ENCODE data around the gene SMIM29.
"Not testable (repeated sequence)": the region's sequence is repeated elsewhere in the genome, so short reads cannot be mapped to it uniquely, and the experiment has no call there.

The SMIM29 gene

DNA sequence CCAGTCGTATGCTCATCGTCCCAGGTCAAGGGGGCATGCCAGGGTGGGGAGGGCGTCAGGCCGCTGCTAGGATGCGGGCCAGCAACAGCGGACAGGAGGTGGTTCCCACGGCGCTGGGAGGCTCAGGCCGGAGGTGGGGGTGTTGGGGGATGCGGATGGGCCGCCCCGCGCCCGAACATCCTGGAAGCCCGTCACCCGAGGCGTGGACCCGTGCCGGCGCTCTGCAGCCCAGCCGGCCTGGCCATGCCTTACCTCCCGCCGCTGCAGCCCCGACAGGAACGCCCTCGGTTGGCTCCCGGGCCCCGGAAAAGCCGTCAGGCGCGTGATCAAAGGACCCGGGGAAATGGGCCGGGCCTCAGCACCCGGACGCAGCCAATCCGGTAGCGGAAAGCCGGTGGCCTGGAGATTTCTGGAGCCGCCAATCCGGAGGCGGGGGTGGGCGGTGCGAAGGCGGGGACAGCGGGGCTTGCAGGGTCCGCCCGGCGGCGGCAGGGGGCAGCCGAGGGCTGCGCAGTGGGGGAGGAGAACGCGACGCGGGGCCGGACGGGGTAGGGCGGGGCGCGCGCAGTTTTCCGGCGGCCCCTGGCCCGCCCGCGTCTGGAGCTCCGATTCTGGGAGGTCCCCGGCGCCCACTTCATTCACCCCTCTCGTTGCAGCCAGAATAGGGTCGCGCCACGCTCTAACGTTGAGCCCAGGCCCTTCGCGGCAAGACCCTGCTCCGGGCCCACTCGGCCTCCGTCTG is at the start of gene SMIM29:
SMIM29 (minus strand) TSS at position 280 of the 742 bp plus-strand sequence. CDS start 1,215 bp downstream, outside the sequence.
- DNase-seq: peak; percentile 98

DNA sequence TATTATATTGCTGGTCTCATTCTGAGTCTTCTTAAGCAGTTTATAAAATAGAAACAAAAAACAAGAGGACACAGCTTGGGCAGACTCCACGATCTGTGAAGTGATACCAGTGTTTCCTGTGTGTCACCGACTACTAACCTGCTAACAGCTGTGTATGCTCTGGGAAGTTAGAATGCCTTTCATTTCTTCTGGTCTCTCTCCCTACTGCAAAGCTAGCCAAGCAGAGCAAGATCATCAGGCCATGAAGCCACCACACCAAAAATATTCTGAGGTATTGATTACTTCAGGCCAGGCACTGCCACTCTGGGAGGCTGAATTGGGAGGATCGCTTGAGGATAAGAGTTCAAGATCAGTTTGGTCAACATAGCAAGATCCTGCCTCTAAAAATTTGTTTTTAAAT is 46.9 kb upstream of the SMIM29 start:
- no peak for DNase-seq

DNA sequence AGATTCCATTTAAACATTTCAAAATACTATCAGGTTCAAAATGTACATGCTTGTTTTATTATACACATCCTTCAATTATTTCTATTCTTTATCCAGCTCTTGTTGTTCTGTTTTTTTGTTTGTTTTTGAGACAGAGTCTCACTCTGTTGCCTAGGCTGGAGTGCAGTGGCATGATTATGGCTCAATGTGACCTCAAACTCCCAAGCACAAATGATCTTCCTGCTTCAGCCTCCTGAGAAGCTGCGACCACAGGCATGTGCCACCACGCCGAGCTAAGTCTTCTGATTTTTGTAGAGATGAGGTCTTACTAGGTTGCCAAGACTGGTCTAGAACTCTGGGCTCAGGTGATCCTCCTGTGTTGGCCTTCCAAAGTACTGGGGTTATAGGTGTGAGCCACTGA is 44.1 kb upstream of the SMIM29 start:
- DNase-seq: no peak

DNA sequence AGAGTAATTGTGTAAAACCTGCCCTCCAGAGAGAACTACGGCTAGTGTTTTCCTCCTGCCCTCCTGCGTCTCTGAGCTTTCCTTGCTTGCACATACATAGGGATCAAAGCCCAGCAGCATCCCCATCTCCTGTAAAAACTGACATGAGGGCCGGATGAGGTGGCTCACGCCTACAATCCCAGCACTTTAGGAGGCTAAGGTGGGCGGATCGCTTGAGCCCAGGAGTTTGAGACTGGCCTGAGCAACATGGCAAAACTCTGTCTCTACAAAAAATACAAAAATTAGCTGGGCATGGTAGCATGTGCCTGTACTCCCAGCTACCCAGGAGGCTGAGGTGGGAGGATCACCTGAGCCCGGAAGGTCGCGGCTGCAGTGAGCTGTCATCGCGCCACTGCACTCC is 40.3 kb upstream of the SMIM29 start:
- DNase-seq: no peak

DNA sequence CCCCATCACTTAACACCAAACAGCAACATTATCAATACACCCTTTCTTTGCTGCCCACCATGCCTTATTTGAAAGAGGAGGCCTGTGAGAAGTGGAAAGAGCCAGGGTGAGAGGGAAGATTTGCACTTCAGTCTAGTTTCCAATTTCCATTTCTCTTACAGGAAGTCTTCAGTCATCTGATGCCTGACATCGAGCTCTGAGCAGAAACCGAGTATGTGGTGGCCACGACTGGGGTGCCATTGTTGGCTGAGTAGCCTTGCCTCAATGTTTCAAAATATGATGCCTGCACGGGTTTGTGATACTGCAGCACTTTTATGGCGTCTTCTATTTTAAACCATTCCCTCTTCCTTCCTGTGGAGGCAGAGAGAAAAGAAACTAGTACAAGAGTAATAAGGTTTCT is 39.8 kb upstream of the SMIM29 start:
- peak; percentile 12 for DNase-seq

DNA sequence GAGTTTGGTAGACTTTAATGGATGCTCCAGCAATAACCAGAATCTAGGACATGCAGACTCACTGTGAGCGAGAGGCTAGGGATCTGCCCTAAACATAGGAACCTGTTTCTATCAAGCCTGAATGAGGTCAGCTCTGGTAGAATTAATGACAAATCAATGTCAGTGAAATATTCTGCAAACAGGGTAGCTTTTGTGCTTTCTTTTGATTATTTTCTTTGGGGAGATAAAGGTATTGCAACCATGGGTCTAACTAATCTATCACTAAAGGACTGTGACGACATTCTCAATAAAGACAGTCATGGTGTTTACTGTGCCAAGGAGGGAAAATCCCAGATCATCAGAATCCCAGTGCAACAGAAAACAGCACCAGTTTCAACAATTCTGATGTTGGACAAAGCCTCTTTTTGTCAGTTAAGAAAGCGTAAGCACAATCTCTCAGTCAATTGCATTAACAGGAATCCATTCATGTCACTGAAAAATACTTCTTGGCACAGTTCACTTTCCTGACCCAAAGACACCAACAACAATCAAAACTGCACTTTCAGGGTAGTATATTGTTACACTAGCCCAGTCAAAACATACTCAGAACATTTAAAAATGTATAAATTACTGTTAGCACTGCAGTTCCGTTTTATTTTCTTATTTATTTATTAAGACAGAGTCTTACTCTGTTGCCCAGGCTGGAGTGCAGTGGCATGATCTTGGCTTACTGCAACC is 36.8 kb upstream of the SMIM29 start:
- DNase-seq: no peak

DNA sequence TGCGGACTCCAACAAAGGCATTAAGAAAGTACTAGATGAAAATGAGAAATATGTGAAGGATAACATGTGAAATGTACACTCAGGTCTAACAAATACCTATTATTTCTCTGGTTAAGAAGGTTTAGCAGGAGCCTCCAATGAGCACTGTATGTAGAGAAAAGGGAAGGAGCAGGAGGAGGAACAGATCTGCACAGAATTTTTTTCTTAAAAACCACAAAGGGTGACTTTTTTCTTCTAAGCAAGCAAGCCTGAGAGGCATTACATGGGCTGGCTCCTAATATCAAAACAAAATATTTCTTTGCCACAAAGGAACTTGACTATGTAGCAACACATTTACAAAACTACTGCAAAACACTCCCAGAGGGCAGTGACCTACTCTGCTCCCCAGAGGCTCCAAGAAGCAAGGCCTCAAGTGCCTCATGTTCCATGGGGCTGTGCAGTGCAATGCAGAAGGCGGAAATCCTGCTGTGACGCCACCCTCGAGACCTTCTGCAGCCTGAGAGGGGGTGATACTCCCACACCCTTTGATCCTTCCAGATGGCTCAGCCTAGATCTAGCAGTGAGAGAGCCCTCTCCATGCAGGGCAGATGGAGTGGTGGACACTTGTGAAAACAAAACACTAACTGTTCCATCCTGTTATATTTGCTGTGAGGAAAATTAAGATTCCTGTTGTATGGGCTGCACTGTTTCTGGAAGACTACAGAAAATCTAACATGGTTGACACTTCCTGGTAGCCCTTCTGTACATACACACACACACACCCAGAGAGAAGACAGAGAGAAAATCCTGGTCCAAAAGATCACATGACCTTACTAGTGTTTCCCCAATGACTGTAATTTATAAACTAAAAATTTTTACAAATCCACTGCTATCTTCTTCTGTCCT is 36.0 kb upstream of the SMIM29 start:
- DNase-seq: no peak

DNA sequence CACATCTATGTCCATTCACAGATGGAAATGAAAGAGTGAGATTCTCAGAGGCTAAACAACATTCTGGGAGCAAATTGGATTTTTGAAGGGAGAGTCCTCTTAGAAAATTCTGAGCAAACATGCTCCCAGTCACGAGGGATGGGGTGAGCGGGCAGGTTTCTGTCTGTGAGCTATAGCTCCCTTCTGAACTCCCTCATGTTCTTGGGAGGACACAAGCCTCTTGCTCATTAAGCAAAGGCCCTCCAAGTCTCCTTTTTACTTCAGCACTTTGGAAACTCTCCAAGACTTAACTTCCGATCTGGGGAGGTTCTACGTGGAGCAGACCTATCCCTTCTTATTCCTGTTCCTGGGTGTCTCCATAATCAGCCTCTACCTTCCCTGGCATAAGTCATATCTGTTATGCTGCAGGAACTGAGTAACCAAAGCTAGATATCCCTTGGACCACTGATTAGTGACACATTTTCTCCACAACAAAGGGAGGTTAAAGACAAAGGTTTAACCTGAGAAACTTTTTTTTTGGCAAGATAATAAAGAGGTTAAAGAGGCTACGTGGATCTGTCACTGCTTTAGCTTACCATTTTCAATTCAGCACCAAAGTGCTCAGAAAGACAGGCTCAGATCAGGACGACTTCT is 33.0 kb upstream of the SMIM29 start:
- no peak for DNase-seq

DNA sequence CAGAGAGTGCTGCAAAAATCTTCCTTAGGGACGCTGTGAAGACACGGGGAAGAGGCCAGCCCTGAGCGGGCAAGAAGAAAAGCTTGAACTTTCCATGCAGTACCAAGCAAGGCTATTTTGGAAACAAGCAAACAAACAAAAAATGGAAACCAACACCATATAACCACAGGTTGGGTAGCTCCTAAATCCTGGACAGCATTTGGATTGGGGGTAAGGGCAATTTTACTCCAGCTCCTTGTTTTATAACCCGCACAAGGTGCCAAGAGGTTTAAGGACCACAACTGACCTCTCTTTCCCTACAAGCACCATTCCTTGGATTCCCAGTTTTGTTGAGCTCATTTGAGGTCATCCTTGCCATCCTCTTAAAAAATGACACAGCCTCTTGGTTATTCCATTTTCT is 31.4 kb upstream of the SMIM29 start:
- DNase-seq: no peak

DNA sequence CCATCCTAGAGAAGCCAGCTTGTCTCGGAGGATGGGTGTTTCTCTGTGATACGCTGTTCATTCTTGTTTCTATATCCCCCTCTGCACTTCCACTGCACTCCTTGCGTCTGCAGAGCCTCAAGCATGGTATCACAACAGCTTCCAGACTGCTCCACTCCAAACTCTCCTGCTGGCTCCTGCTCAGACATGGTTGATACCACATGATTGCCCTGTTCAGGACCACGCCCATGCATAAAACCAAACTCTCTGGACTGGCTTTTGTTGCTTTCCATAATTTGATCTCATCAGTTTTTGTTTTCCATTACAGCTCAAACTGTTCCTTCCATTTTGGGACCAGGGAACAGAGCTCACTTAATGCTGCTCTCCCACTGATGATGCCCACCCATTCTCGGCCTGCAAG is 30.0 kb upstream of the SMIM29 start:
- DNase-seq: no peak

DNA sequence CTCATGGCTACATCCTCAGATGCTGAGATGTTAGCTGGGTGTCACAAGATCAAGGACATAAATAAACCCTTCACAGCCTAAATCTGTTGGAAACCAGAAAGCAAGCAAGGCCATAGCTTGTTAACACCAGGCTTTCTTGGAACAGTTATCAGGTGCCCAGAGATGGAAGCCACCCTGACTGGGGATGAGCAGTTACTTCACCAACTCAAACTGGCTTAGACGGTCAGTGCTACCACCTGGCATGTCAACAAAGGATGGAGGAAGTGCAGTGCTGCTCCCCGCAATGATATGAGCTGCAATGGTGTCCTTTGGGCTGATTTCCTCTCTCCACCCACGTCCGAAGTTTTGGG is 28.9 kb upstream of the SMIM29 start:
- DNase-seq: no peak

DNA sequence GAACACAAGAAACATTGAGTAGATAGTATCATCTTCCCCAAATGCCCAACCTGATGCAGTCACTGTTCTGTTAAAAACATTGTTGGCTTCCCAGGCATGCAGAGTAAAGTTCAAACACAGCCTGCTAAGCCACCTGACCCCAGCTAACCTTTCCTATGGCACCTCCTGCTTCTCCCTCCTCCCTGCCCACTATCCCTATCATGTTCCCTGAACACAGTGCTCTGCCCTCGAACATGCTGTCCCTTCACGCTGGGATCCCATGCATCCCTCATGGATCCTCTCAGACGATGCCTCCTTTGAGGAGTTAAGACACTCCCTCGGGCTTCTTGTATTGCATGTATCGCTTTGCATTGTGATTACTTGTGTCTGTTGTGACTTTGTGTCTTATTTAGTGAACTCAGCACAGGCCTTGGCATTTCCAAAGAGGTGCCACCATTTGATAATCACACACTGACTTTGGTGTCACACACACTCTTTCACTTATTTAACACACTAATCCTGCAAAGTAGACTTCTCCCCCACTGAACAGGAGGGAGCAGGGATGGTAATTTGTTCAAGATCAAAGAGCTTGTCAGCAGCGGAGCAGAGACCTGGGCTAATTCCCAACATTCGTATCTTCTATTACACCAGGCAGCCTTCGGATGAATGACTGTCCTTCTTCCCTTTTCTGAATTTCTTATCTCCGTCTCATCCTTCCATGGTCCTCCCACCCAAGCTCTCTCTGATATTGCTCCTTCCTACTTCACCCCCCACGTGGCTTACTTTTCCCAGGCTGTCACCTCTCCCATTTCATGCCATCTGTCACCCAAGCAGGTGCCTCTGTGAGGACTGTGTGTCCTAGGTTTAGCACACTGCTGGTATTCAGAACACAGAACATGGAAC is 28.3 kb upstream of the SMIM29 start:
- no peak for DNase-seq

DNA sequence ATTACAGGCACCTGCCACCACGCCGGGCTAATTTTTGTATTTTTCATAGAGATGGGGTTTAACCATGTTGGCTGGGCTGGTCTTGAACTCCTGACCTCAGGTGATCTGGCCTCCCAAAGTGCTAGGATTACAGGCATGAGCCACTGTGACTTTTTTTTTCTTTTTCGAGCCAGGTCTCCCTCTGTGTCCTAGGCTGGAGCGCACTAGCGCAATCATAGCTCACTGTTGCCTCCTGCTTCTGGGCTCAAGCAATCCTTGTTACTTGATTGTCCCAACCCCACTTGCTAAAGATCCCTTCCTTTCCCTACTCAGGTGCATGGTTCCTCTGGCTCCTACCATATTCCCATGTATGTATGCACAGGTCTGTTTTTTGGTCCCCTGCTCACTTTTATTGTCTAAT is 27.4 kb upstream of the SMIM29 start:
- no peak for DNase-seq

DNA sequence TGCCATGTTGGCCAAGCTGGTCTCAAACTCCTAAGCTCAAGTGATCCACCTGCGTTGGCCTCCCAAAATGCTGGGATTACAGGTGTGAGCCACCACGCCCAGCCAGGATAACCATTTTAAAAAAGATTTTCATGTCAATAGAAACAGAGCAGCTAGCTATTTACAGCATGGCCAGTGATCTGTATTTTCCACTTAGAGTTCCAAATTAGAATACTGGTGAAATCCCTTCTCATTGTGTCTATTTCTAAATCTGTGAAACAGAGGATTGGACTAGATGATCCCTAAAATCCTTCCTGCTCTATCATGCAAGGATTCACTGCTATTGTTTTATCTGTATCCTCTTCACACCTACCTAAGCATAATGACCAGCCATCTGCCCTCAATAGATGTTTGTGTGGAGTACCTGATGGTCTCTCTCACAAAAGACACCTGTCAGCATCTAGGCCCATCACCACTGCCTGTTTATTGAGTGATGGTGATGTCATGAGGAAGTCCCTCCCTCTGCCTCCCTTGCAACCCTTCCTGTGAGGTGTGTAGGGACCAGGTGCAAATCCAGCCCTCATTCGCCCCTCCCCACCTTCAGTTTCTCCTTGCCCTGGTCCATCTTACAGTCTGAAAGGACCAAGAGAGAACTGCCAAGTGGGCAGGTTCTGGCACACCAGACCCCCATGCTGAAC is 26.5 kb upstream of the SMIM29 start:
- DNase-seq: no peak

DNA sequence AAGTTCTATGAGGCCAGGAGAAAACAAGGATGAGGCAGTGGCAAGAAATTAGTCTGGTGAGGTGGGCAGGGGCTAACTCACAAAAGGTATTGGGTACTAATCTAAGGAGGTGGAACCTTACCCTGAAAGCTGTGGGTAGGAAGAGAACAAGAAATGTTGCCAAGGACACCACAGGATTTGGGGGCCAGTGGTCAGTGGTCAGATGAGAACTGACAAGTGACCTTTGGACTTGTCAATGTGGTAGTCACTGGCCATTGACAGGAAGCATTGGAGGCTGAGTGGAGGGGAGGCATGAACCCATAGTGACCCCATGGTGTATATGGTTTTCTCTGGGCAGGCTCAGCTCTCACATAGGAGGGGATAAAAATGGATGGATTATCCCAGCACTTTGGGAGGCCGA is 25.3 kb upstream of the SMIM29 start:
- DNase-seq: no peak

DNA sequence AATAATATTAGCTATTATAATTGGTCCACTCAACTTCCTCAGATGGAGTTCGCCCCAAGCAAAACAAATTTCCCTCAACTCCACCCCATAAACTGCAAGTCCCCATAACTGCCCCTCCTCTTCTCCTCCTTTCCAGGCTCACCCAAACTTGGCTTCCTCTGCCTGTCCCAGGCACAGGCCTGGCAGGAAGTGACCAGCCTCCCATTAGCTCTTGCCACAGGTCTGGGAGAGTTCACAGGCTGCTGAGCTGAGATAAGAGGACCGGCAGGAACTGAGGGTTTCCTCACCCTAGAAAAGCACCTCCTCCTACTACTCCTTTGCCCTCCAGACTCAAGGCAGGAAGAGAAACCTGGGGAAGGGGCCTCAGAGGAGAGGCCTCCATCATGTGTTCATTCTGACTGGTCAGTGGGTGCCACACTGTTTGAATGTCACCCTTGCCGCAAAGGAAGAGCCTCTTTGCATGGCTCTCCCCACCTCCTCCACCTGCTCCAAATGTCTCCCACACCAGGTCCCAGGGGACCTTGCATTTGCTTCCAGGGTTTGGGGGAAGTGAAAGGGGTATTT is 24.5 kb upstream of the SMIM29 start:
- DNase-seq: no peak

DNA sequence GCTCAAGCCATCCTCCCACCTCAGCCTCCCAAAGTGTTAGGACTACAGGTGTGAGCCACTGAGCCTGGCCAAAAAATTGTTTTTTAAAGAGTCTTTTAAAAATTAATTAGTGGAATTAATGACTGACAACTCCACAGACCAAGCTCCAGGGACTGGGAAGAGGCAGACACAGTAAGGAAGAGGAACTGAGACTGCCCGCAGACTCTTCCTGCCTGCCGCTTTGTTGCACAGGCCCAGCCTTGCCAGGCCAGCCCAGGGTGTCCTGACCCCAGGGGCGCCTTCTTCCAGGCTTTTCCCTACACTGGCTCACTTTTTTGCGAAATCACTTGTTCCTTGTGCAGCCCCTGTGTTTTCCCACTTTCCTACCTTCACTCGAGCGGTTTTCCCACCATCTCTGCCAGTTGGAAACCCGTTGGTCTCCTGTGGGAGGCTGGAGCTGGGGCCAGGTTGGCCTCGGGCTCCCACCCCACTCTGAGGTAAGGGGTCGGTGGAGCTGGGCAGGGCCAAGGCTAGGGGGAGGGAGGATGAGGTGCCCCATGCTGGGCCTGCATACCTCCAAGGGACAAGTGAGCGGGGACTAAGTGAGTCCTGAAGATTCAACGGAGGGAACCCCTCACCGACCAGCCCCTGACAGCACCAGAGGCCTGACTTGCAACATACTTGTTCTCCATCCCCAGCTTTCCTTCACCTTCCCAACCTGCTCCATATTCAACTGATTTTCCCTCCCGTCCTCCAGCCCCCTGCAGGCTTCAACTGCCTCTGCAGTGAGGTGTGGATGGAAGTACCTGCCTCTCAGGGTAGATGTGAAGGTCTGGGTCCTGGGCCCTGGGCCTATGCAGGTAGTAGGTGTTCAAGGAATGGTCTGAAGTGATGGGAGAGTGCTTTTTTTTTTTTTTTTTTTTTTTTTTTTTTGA is 23.5 kb upstream of the SMIM29 start:
- no peak for DNase-seq

DNA sequence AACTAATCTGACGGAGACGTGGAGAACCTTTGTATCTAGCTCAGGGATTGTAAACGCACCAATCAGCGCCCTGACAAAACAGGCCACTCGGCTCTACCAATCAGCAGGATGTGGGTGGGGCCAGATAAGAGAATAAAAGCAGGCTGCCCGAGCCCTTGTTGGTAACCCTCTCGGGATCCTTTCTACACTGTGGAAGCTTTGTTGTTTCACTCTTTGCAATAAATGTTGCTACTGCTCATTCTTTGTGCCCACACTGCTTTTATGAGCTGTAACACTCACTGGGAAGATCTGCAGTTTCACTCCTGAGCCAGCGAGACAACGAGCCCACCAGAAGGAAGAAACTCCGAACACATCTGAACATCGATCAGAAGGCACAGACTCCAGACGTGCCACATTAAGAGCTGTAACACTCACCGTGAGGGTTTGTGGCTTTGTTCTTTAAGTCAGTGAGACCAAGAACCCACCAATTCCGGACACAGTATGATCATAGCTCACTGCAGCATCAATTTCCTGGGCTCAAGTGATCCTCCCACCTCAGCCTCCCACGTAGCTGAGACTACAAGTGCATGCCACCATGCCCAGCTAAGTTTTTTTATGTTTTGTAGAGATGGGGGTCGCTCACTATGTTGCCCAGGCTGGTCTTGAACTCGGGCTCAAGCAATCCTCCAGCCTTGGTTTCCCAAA is 21.0 kb upstream of the SMIM29 start:
- DNase-seq: not testable (repeated sequence)

DNA sequence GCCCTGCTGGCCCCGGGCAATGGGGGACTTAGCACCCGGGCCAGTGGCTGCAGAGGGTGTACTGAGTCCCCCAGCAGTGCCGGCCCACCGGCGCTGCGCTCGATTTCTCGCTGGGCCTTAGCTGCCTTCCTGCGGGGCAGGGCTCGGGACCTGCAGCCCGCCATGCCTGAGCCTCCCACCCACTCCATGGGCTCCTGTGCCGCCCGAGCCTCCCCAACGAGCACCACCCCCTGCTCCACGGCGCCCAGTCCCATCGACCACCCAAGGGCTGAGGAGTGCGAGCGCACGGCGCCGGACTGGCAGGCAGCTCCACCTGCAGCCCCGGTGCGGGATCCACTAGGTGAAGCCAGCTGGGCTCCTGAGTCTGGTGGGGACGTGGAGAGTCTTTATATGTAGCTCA is 20.3 kb upstream of the SMIM29 start:
- DNase-seq: not testable (repeated sequence)

All from stimulated activated CD4-positive, alpha-beta T cell treated with anti-CD3 and anti-CD28 coated beads, Interleukin-15, amount 100 ng/mL, for 24 hours (primary cell).